ELF-1 (cell line): ENCODE results near the gene TEX261.

Experiments used
- DNase-seq: peaks from one replicate; pipeline ENCODE4 v3.0.0-alpha.2; 2016; ENCODE audit warnings: low read depth, low spot score

The TEX261 gene

GRCh38 chr2:70982971-70983370 is 11.7 kb downstream of the TEX261 start:
- DNase-seq = no peak

- no peak for DNase-seq
Observed at GRCh38 chr2:70981866-70982810, 12.5 kb downstream of the TEX261 start.

GRCh38 chr2:70981421-70981820 is 13.3 kb downstream of the TEX261 start:
- no peak for DNase-seq

- no peak for DNase-seq
Observed at GRCh38 chr2:70979626-70980025, 15.0 kb downstream of the TEX261 start.

GRCh38 chr2:70979180-70979488 is 15.5 kb downstream of the TEX261 start:
- DNase-seq = no peak

- DNase-seq = peak; percentile 77
Observed at GRCh38 chr2:70978341-70979179, 16.1 kb downstream of the TEX261 start, which contains the start of gene ANKRD53. ANKRD53 (plus strand) TSS chr2:70978630; CDS start chr2:70978646, 16 bp downstream.

- DNase-seq = no peak
Observed at GRCh38 chr2:70977605-70978205, 17.0 kb downstream of the TEX261 start.

- DNase-seq = no peak
Observed at GRCh38 chr2:70975237-70975636, 19.4 kb downstream of the TEX261 start.

GRCh38 chr2:70974592-70974991 is 20.1 kb downstream of the TEX261 start:
- no peak for DNase-seq

GRCh38 chr2:70967189-70967588 is 27.5 kb downstream of the TEX261 start:
- peak; percentile 0 for DNase-seq

- peak; percentile 5 for DNase-seq
Observed at GRCh38 chr2:70966681-70967080, 28.0 kb downstream of the TEX261 start.

- DNase-seq = no peak
Observed at GRCh38 chr2:70965506-70965905, 29.2 kb downstream of the TEX261 start.

GRCh38 chr2:70964596-70965386 is 29.9 kb downstream of the TEX261 start:
- DNase-seq = peak; percentile 90

- no peak for DNase-seq
Observed at GRCh38 chr2:70964133-70964532, 30.5 kb downstream of the TEX261 start.

- DNase-seq = no peak
Observed at GRCh38 chr2:70962885-70963878, 31.5 kb downstream of the TEX261 start.

- no peak for DNase-seq
Observed at GRCh38 chr2:70962211-70962884, 32.3 kb downstream of the TEX261 start.

GRCh38 chr2:70961648-70961994 is 33.1 kb downstream of the TEX261 start:
- no peak for DNase-seq

- no peak for DNase-seq
Observed at GRCh38 chr2:70960833-70961647, 33.6 kb downstream of the TEX261 start.
